Sigmoid colon (tissue), 4 donors: ENCODE data around the gene ARHGAP28.

Source experiments
- EP300 ChIP-seq, 4 donors: sonication (generic); formaldehyde crosslinking; IDR thresholded peaks; one replicate each; pipeline ENCODE4 v1.6.1; 2017; ENCODE audit warnings: antibody characterized with exemption in 4 of 4
- POLR2A ChIP-seq, 2 donors: fragments of 450-650 bp; IDR thresholded peaks; one replicate each; pipeline ENCODE4 v1.6.1; 2016; ENCODE audit warnings: antibody characterized with exemption in 2 of 2, mild to moderate bottlenecking in 2 of 2, moderate library complexity in 2 of 2
- POLR2AphosphoS5 ChIP-seq, 4 donors: sonication (generic); formaldehyde crosslinking; IDR thresholded peaks; one replicate each; pipeline ENCODE4 v1.6.1; 2017; ENCODE audit warnings: antibody characterized with exemption in 4 of 4
- TF ChIP-seq, protein P1 (sequence below), 4 experiments: fragments of 450-650 bp in 3 of 4; fragments of 200-600 bp in 1 of 4; IDR thresholded peaks; one replicate each; pipeline ENCODE4 v1.5.1; 2016 to 2019; ENCODE audit warnings: antibody characterized with exemption in 4 of 4, mild to moderate bottlenecking in 3 of 4, moderate library complexity in 2 of 4

DNA sequence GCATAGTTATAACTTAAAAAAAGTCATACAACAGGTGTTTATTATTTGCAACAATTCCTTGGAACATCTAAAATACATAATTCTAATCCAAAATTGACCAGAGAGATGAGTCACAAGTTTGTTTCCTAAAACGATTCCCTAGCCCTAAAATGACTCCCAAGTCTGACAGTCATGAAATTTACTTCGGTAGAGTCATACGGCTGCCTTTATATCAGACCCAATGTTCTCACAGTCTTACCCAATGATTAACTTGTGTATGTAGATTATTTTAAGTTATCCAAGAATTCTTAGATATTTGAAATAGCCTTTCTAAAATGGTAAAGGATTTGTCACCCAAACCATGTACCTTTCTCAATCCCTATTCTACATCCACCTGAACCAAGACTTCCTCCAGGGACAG lies 213.2 kb downstream of the ARHGAP28 start:
- TF ChIP-seq, protein P1, sequence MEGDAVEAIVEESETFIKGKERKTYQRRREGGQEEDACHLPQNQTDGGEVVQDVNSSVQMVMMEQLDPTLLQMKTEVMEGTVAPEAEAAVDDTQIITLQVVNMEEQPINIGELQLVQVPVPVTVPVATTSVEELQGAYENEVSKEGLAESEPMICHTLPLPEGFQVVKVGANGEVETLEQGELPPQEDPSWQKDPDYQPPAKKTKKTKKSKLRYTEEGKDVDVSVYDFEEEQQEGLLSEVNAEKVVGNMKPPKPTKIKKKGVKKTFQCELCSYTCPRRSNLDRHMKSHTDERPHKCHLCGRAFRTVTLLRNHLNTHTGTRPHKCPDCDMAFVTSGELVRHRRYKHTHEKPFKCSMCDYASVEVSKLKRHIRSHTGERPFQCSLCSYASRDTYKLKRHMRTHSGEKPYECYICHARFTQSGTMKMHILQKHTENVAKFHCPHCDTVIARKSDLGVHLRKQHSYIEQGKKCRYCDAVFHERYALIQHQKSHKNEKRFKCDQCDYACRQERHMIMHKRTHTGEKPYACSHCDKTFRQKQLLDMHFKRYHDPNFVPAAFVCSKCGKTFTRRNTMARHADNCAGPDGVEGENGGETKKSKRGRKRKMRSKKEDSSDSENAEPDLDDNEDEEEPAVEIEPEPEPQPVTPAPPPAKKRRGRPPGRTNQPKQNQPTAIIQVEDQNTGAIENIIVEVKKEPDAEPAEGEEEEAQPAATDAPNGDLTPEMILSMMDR (IDR thresholded peaks at IDR 0.05): no peak
- TF ChIP-seq EP300 (IDR thresholded peaks at IDR 0.05) (no peak), POLR2AphosphoS5 (IDR thresholded peaks at IDR 0.05) (no peak), POLR2A (IDR thresholded peaks at IDR 0.05) (no peak)
